ENCODE measurements around the gene C17orf107. TPM values are rescaled to one million over a fixed set of nuclear protein-coding genes. Genes with fewer than 3 reads are reported as not detected.
"Not testable (repeated sequence)": the region's sequence is repeated elsewhere in the genome, so short reads cannot be mapped to it uniquely, and the experiment has no call there.

Gene C17orf107
- polyA plus RNA-seq, 1 donor from 2014 or later = 0.45 TPM

DNA sequence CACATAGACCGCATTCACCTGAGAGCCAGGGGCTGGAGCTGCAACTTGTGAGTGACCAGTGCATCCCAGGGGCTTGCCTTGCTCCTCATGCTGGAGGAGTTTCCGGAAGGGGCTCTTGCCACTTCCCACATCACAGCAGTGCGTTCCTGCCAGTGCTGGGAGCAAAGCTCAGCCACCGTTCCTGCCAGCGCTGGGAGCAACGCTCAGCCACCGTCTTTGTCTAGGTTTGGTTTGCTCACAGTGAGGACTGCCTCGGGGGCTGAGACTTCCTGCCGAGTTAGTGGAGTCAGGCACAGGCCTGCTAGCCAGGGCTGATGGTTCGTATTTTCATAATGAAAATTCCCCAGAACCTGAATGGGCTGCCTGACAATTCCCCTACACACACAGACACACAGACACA, 9.0 kb downstream of the C17orf107 start:
- H3K27me3 ChIP-seq (ENCODE audit: insufficient read depth, low read depth, low read length) = no peaks in the 10 kb centered on the region
- H3K27ac ChIP-seq (ENCODE audit: low read length) = no peak overlapping the region
- H3K79me2 ChIP-seq (replicated peaks; ENCODE audit: insufficient read depth, low read length) = no peaks in the 10 kb centered on the region
- no peak overlapping the region for H3K4me2 ChIP-seq (ENCODE audit: low read length)
- no peak overlapping the region for H2AFZ ChIP-seq (ENCODE audit: low read depth, low read length)
- no peaks in the 10 kb centered on the region for H4K20me1 ChIP-seq (ENCODE audit: insufficient read depth)
- H3F3A ChIP-seq (ENCODE audit: insufficient read depth, low read length, poor library complexity, severe bottlenecking) = no peaks in the 10 kb centered on the region
- TF ChIP-seq MXI1 (conservative IDR thresholded peaks at IDR 0.05; ENCODE audit: poor library complexity, severe bottlenecking) (no peak), SMC3 (conservative IDR thresholded peaks at IDR 0.05; ENCODE audit: poor library complexity) (no peak), POLR2AphosphoS5 (IDR thresholded peaks at IDR 0.05) (no peak), EP300 (conservative IDR thresholded peaks at IDR 0.05; ENCODE audit: poor library complexity, severe bottlenecking) (no peak)
- H3K36me3 ChIP-seq (ENCODE audit: insufficient read depth, low read length) = no peaks in the 10 kb centered on the region
- no peak overlapping the region for H3K4me3 ChIP-seq (ENCODE audit: low read length)
- no peak overlapping the region for H3K9ac ChIP-seq (ENCODE audit: low read length)
- no peaks in the 10 kb centered on the region for H3K9me2 ChIP-seq (ENCODE audit: insufficient read depth, low read length)
- H3K9me3 ChIP-seq (ENCODE audit: low read length) = no peaks in the 10 kb centered on the region

DNA sequence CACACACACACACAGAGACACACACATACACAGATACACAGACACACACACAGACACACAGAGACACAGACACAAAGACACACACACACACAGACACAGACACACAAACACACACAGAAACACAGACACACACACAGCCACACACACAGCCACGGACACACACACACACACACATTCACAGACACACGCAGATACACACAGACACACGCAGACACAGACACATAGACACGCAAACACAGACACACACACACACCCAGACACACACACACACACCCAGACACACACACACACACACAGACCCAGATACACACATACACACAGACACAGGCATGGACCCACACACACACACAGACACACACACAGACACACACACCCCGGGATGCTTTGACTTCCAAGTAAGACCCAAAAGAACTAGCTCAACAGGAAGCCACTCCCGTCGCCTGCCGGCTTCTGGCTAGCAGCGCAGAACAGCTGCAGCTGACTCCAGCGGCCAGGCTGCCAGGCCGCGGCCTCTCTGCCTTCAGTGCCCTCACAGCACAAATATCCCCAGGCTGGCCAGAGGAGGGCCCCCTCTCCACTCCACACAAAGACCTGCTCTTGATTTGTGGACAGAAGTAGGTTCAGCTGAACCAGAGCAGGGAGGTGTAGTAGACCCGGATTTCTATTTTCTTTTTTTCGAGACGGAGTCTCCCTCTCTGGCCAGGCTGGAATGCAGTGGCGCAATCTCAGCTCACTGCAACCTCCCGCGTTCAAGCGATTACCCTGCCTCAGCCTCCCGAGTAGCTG, 9.6 kb downstream of the C17orf107 start:
- Histone ChIP-seq H2AFZ (ENCODE audit: low read depth, low read length) (no peak overlapping the region), H3K4me3 (ENCODE audit: low read length) (no peak overlapping the region), H3K27me3 (ENCODE audit: insufficient read depth, low read depth, low read length) (no peaks in the 10 kb centered on the region), H3K27ac (ENCODE audit: low read length) (no peak overlapping the region), H3F3A (ENCODE audit: insufficient read depth, low read length, poor library complexity, severe bottlenecking) (no peaks in the 10 kb centered on the region), H3K9me3 (ENCODE audit: low read length) (no peaks in the 10 kb centered on the region), H3K9ac (ENCODE audit: low read length) (no peak overlapping the region), H4K20me1 (ENCODE audit: insufficient read depth) (no peaks in the 10 kb centered on the region), H3K79me2 (replicated peaks; ENCODE audit: insufficient read depth, low read length) (no peaks in the 10 kb centered on the region), H3K9me2 (ENCODE audit: insufficient read depth, low read length) (no peaks in the 10 kb centered on the region), H3K4me2 (ENCODE audit: low read length) (no peak overlapping the region), H3K36me3 (ENCODE audit: insufficient read depth, low read length) (no peaks in the 10 kb centered on the region)
- TF ChIP-seq EP300 (conservative IDR thresholded peaks at IDR 0.05; ENCODE audit: poor library complexity, severe bottlenecking) (no peak), SMC3 (conservative IDR thresholded peaks at IDR 0.05; ENCODE audit: poor library complexity) (peak; percentile 69), RAD21 (conservative IDR thresholded peaks at IDR 0.05) (peak; percentile 66)
- TF ChIP-seq, protein P1, sequence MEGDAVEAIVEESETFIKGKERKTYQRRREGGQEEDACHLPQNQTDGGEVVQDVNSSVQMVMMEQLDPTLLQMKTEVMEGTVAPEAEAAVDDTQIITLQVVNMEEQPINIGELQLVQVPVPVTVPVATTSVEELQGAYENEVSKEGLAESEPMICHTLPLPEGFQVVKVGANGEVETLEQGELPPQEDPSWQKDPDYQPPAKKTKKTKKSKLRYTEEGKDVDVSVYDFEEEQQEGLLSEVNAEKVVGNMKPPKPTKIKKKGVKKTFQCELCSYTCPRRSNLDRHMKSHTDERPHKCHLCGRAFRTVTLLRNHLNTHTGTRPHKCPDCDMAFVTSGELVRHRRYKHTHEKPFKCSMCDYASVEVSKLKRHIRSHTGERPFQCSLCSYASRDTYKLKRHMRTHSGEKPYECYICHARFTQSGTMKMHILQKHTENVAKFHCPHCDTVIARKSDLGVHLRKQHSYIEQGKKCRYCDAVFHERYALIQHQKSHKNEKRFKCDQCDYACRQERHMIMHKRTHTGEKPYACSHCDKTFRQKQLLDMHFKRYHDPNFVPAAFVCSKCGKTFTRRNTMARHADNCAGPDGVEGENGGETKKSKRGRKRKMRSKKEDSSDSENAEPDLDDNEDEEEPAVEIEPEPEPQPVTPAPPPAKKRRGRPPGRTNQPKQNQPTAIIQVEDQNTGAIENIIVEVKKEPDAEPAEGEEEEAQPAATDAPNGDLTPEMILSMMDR (IDR thresholded peaks at IDR 0.05; ENCODE audit: poor library complexity, severe bottlenecking) = peak; percentile 74

DNA sequence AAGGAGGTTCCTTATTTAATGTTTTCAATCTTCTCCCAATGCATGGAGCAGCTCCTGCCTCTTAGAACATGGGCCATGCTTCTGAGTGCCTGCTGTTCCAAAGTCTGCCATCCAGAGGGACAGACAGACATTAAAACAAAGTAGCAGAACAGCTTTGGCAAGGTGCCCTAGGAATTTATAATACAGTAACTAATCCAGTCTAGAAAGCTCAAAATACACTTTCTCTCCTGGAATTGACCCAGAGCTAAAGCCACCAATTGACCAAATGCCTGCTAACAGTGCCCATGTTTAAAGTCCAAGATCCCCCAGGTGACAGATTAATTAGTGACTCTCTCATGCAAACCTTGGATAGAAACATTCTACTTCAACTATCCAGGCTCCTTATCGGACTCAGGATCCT, 14.7 kb downstream of the C17orf107 start:
- no peak overlapping the region for H3K27ac ChIP-seq (ENCODE audit: low read length)
- H3K9ac ChIP-seq (ENCODE audit: low read length) = no peak overlapping the region
- no peaks in the 10 kb centered on the region for H3F3A ChIP-seq (ENCODE audit: insufficient read depth, low read length, poor library complexity, severe bottlenecking)
- H3K79me2 ChIP-seq (replicated peaks; ENCODE audit: insufficient read depth, low read length) = no peaks in the 10 kb centered on the region
- H3K27me3 ChIP-seq (ENCODE audit: insufficient read depth, low read depth, low read length) = no peaks in the 10 kb centered on the region
- H3K9me3 ChIP-seq (ENCODE audit: low read length) = no peaks in the 10 kb centered on the region
- H3K4me2 ChIP-seq (ENCODE audit: low read length) = no peak overlapping the region
- TF ChIP-seq RAD21 (conservative IDR thresholded peaks at IDR 0.05) = no peak
- TF ChIP-seq, protein P2, sequence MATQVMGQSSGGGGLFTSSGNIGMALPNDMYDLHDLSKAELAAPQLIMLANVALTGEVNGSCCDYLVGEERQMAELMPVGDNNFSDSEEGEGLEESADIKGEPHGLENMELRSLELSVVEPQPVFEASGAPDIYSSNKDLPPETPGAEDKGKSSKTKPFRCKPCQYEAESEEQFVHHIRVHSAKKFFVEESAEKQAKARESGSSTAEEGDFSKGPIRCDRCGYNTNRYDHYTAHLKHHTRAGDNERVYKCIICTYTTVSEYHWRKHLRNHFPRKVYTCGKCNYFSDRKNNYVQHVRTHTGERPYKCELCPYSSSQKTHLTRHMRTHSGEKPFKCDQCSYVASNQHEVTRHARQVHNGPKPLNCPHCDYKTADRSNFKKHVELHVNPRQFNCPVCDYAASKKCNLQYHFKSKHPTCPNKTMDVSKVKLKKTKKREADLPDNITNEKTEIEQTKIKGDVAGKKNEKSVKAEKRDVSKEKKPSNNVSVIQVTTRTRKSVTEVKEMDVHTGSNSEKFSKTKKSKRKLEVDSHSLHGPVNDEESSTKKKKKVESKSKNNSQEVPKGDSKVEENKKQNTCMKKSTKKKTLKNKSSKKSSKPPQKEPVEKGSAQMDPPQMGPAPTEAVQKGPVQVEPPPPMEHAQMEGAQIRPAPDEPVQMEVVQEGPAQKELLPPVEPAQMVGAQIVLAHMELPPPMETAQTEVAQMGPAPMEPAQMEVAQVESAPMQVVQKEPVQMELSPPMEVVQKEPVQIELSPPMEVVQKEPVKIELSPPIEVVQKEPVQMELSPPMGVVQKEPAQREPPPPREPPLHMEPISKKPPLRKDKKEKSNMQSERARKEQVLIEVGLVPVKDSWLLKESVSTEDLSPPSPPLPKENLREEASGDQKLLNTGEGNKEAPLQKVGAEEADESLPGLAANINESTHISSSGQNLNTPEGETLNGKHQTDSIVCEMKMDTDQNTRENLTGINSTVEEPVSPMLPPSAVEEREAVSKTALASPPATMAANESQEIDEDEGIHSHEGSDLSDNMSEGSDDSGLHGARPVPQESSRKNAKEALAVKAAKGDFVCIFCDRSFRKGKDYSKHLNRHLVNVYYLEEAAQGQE (IDR thresholded peaks at IDR 0.05; ENCODE audit: borderline replicate concordance) = no peak
- TF ChIP-seq POLR2AphosphoS5 (IDR thresholded peaks at IDR 0.05) = no peak
- no peak for TF ChIP-seq EP300 (conservative IDR thresholded peaks at IDR 0.05; ENCODE audit: poor library complexity, severe bottlenecking)
- no peak for TF ChIP-seq EZH2 (IDR thresholded peaks at IDR 0.05; ENCODE audit: borderline replicate concordance, insufficient read depth, low read length, poor library complexity, severe bottlenecking)
- no peak for TF ChIP-seq TAF1 (IDR thresholded peaks at IDR 0.05; ENCODE audit: low read depth)
- TF ChIP-seq, protein P1 (IDR thresholded peaks at IDR 0.05; ENCODE audit: poor library complexity, severe bottlenecking) = no peak
- no peaks in the 10 kb centered on the region for H4K20me1 ChIP-seq (ENCODE audit: insufficient read depth)
- H3K4me3 ChIP-seq (ENCODE audit: low read length) = no peak overlapping the region
- no peaks in the 10 kb centered on the region for H3K36me3 ChIP-seq (ENCODE audit: insufficient read depth, low read length)
- no peaks in the 10 kb centered on the region for H3K9me2 ChIP-seq (ENCODE audit: insufficient read depth, low read length)
- H2AFZ ChIP-seq (ENCODE audit: low read depth, low read length) = no peak overlapping the region

DNA sequence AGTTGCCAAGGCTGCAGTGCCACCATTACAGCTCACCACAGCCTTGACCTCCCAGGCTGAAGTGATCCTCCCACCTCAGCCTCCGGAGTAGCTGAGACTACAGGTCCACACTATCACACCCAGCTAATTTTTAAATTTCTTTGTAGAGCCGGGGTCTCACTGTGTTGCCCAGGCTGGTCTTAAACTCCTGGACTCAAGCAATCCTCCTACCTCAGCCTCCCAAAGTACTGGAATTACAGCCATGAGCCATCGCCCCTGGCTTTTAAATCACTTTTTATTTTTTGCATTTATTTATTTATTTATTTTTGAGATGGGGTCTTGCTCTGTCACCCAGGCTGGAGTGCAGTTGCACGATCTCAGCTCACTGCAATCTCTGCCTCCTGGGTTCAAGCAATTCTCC, 15.2 kb downstream of the C17orf107 start:
- H3K36me3 ChIP-seq (ENCODE audit: insufficient read depth, low read length); H3K4me2 ChIP-seq (ENCODE audit: low read length); H3K79me2 ChIP-seq (replicated peaks; ENCODE audit: insufficient read depth, low read length); H3K9me3 ChIP-seq (ENCODE audit: low read length); H3K27ac ChIP-seq (ENCODE audit: low read length); H4K20me1 ChIP-seq (ENCODE audit: insufficient read depth); H3K4me3 ChIP-seq (ENCODE audit: low read length); H2AFZ ChIP-seq (ENCODE audit: low read depth, low read length); H3F3A ChIP-seq (ENCODE audit: insufficient read depth, low read length, poor library complexity, severe bottlenecking); H3K9me2 ChIP-seq (ENCODE audit: insufficient read depth, low read length); H3K27me3 ChIP-seq (ENCODE audit: insufficient read depth, low read depth, low read length); H3K9ac ChIP-seq (ENCODE audit: low read length): not testable (repeated sequence)

All from neural cell (in vitro differentiated cells).